GM20431 (cell line): ENCODE results near the gene MCTP1.

Source experiments
- in situ Hi-C: fragments of 300-500 bp; cut with MseI, MboI; formaldehyde crosslinking; loops from one replicate; pipeline ENCODE4 v1.15.0; 2020; ENCODE audit warnings: low sequenced_read_pairs; ENCODE audit not compliant: unreplicated experiment

MCTP1 gene

GRCh38 chr5:95045181-95045965 is 239.5 kb downstream of the MCTP1 start:
- in situ Hi-C loops = no loop called here

GRCh38 chr5:95044096-95044495 is 240.8 kb downstream of the MCTP1 start:
- in situ Hi-C loops = no loop called here

- in situ Hi-C loops = no loop called here
These were observed 241.2 kb downstream of the MCTP1 start for GRCh38 chr5:95043648-95044047.

GRCh38 chr5:95043234-95043633 is 241.7 kb downstream of the MCTP1 start:
- in situ Hi-C loops = no loop called here

GRCh38 chr5:95042037-95042436 is 242.9 kb downstream of the MCTP1 start:
- in situ Hi-C loops = no loop called here

- in situ Hi-C loops = no loop called here
These were observed 248.8 kb downstream of the MCTP1 start for GRCh38 chr5:95035891-95036685.

GRCh38 chr5:95032801-95033200 is 252.1 kb downstream of the MCTP1 start:
- in situ Hi-C loops = no loop called here

- in situ Hi-C loops = no loop called here
These were observed 255.1 kb downstream of the MCTP1 start for GRCh38 chr5:95029569-95030366.

- in situ Hi-C loops = no loop called here
These were observed 257.1 kb downstream of the MCTP1 start for GRCh38 chr5:95027775-95028174.

- in situ Hi-C loops = no loop called here
These were observed 257.7 kb downstream of the MCTP1 start for GRCh38 chr5:95027151-95027721.

- in situ Hi-C loops = no loop called here
These were observed 258.2 kb downstream of the MCTP1 start for GRCh38 chr5:95026718-95027117.

GRCh38 chr5:95022967-95023695 is 261.8 kb downstream of the MCTP1 start:
- in situ Hi-C loops = no loop called here

GRCh38 chr5:95020345-95020744 is 264.5 kb downstream of the MCTP1 start:
- in situ Hi-C loops = no loop called here

- in situ Hi-C loops = no loop called here
These were observed 265.9 kb downstream of the MCTP1 start for GRCh38 chr5:95018946-95019345.

- in situ Hi-C loops = no loop called here
These were observed 266.4 kb downstream of the MCTP1 start for GRCh38 chr5:95018511-95018910.

- in situ Hi-C loops = no loop called here
These were observed 275.1 kb downstream of the MCTP1 start for GRCh38 chr5:95009812-95010211.

GRCh38 chr5:95007921-95008597 is 276.8 kb downstream of the MCTP1 start:
- in situ Hi-C loops = no loop called here

- in situ Hi-C loops = no loop called here
These were observed 279.1 kb downstream of the MCTP1 start for GRCh38 chr5:95005811-95006210.

GRCh38 chr5:94998670-94999069 is 286.2 kb downstream of the MCTP1 start:
- in situ Hi-C loops = no loop called here
